DMS153 treated with DMSO at 0.1 percent for 48 hours (cell line): ENCODE measurements around the gene SCGB3A1.

Experiments
- DNase-seq: peaks from one replicate; lab custom pipeline; 2025; ENCODE audit not compliant: unreplicated experiment; lab: John Stamatoyannopoulos, UW

SCGB3A1 gene

GRCh38 chr5:180590543-180591310 lies 572 bp downstream of the SCGB3A1 start:
- DNase-seq = no peak

GRCh38 chr5:180589771-180590542 lies 1.3 kb downstream of the SCGB3A1 start:
- no peak for DNase-seq

DNA sequence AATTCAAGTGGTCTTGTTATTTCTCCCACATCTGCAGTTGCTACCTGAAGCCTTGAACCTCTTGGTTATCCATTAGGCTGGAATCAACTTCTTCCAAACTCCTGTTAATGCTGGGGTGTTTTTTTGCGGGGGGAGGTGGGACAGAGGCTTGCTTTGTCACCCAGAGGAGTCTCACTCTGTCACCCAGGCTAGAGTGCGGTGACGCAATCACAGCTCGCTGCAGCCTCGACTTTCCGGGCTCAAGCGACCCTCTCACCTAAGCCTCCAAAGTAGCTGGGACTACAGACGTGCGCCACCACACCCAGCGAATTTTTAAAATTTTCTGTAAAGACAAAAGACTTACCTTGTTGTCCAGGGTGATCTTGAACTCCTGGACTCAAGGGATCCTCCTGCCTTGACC lies 4.4 kb downstream of the SCGB3A1 start:
- no peak for DNase-seq

- no peak for DNase-seq
Measured at GRCh38 chr5:180586204-180586603, 5.1 kb downstream of the SCGB3A1 start.

- DNase-seq = no peak
Measured at GRCh38 chr5:180583738-180584137, 7.6 kb downstream of the SCGB3A1 start.

DNA sequence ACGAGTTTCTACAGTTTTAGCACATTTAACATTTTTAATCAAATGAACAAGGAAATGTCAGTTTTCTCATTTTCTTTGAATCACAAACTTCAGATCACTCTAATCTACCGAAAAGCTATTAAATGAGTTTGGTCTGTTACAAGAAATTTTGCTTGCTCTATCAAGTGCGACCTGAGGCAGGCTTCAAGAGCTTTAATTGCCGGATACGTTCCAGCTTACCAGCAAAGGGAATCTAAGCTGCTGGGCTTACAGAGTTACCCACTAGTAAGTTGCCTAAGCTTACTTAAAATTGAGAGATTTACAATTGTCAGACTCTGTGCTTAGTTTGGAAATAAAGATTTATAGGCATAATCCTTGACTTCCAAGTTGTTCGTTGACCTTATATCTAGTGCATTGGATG lies 10.6 kb downstream of the SCGB3A1 start:
- DNase-seq = no peak

DNA sequence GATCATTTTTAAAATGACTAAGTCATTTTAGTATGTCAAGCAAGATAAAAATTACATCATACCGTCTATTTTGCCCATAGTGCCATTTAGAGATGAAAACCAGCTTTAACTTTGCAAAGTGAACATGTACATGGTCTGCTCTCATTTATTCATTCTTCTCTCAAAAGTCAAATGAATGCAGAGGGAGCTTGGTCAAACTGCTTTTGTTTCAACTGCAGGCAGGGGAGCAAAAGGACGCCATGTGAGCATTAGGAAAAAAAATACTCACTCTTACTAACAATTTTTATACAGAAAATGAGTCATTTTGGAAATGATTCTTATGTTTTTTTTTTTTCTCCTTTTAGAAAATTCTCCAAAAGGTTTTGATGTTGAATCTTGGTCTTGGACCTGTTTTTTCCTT lies 15.7 kb downstream of the SCGB3A1 start:
- no peak for DNase-seq

- DNase-seq = no peak
Measured at GRCh38 chr5:180568914-180569313, 22.4 kb downstream of the SCGB3A1 start.

GRCh38 chr5:180563994-180564393 lies 27.3 kb downstream of the SCGB3A1 start:
- DNase-seq = no peak

- no peak for DNase-seq
Measured at GRCh38 chr5:180558232-180558631, 33.1 kb downstream of the SCGB3A1 start.

GRCh38 chr5:180557217-180557809 lies 34.0 kb downstream of the SCGB3A1 start:
- DNase-seq = no peak

DNA sequence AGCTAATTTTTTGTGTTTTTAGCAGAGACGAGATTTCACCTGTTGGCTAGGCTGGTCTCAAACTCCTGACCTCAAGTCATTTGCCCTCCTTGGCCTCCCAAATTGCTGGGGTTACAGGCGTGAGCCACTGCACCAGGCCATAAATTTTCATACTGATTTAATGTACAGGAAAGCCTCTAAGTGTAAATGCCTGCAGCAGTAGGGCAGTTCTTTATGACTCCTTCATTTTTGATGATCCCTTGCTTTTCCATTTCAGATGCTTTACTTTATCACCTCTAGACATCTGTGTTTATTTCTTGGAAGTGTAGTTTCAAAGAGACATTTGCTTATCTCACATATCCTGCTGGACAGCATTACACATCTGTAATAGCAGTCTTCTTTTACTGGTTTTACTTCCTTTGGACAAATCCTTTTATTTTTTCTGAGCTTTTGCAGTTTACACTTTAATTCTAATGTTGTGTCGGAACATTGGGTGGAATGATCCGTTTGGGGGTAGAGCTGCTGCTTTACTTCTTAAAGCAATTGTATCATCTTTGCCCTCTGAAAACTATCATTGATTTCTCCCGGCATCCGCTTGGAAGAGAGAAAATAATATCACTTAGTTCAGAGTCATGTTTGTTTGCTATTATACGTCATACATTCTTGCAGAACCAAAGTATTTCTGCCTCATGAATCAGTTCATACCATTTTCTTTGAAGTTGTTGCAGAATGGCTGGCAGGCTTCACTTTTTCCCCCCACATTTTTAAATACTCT lies 36.0 kb downstream of the SCGB3A1 start:
- DNase-seq = no peak

- no peak for DNase-seq
Measured at GRCh38 chr5:180553530-180553929, 37.8 kb downstream of the SCGB3A1 start.

GRCh38 chr5:180548563-180548962 lies 42.7 kb downstream of the SCGB3A1 start:
- DNase-seq = no peak

DNA sequence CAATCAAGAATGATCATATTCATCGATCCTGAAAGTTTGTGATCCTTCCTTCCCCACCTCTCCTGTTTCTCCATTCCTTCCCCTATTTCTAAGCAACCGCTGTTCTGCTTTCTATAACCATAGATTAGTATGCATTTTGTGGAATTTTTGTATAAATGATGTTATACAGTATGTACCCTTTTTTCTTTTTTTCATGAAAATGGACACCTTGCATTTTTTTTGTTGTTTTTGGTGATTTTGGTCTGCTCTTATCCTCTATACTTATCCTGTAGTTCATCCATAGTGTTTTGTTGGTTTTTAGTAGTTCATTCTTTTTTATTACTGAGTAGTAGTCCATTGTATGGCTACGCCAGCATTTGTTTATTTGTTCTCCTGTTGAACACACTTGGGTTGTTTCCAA lies 46.1 kb downstream of the SCGB3A1 start:
- DNase-seq = no peak

- no peak for DNase-seq
Measured at GRCh38 chr5:180541710-180542109, 49.6 kb downstream of the SCGB3A1 start.
